ENCODE measurements around the gene PCDHB11.
"Not testable (repeated sequence)": the region's sequence is repeated elsewhere in the genome, so short reads cannot be mapped to it uniquely, and the experiment has no call there.

Gene PCDHB11

GRCh38 chr5:141236516-141237313 lies 37.3 kb downstream of the PCDHB11 start:
- no peak for DNase-seq (ENCODE audit: low read depth in 1 of 2, low spot score in 1 of 2)

DNA sequence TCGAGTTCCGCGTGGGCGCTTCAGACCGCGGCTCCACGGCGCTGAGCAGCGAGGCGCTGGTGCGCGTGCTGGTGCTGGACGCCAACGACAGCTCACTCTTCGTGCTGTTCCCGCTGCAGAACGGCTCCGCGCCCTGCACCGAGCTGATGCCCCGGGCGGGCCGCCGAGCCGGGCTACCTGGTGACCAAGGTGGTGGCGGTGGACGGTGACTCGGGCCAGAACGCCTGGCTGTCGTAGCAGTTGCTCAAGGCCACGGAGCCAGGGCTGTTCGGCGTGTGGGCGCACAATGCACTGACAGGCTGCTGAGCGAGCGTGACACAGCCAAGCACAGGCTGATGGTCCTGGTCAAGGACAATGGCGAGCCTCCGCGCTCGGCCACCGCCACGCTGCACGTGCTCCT lies 42.1 kb downstream of the PCDHB11 start:
- DNase-seq (ENCODE audit: low read depth in 1 of 2, low spot score in 1 of 2): no peak

- no peak for DNase-seq (ENCODE audit: low read depth in 1 of 2, low spot score in 1 of 2)
Observed at GRCh38 chr5:141245250-141245717, 45.9 kb downstream of the PCDHB11 start, which contains the start of gene PCDHB15. Gene PCDHB15, plus strand, starts transcription at chr5:141245395. Its CDS starts 184 bp downstream, at chr5:141245579.

DNA sequence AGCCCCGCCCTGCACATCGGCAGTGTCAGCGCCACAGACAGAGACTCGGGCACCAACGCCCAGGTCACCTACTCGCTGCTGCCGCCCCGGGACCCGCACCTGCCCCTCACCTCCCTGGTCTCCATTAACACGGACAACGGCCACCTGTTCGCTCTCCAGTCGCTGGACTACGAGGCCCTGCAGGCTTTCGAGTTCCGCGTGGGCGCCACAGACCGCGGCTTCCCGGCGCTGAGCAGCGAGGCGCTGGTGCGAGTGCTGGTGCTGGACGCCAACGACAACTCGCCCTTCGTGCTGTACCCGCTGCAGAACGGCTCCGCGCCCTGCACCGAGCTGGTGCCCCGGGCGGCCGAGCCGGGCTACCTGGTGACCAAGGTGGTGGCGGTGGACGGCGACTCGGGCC lies 47.5 kb downstream of the PCDHB11 start:
- DNase-seq (ENCODE audit: low read depth in 1 of 2, low spot score in 1 of 2): not testable (repeated sequence)

GRCh38 chr5:141247434-141247833 lies 48.0 kb downstream of the PCDHB11 start:
- DNase-seq (ENCODE audit: low read depth in 1 of 2, low spot score in 1 of 2): not testable (repeated sequence)

- DNase-seq (ENCODE audit: low read depth in 1 of 2, low spot score in 1 of 2): no peak
Observed at GRCh38 chr5:141250576-141250975, 51.1 kb downstream of the PCDHB11 start.

Data from stimulated activated CD4-positive, alpha-beta T cell treated with anti-CD3 and anti-CD28 coated beads, Interleukin-15, amount 100 ng/mL, for 1 hour (primary cell).